Lower leg skin (tissue), 3 donors: Measurements from ENCODE around the gene DLGAP1.

Source experiments
- CTCF ChIP-seq, 3 donors: fragments of 450-650 bp; IDR thresholded peaks; one replicate each; pipeline ENCODE4 v1.5.1; 2016; ENCODE audit warnings: antibody characterized with exemption in 3 of 3, mild to moderate bottlenecking in 3 of 3, moderate library complexity in 2 of 3
- POLR2A ChIP-seq, 2 donors: fragments of 450-650 bp; IDR thresholded peaks; one replicate each; pipeline ENCODE4 v1.6.1; 2016 to 2017; ENCODE audit warnings: antibody characterized with exemption in 2 of 2, mild to moderate bottlenecking in 1 of 2, moderate library complexity in 1 of 2

- TF ChIP-seq CTCF (IDR thresholded peaks at IDR 0.05) (no peak), POLR2A (IDR thresholded peaks at IDR 0.05) (no peak)
Observed at GRCh38 chr18:3869848-3870247, 585.3 kb downstream of the DLGAP1 start.
